NCI-H2081 treated with DMSO at 0.1 percent for 48 hours (cell line): ENCODE data around the gene ATAD3B.
"Not testable (repeated sequence)": the region's sequence is repeated elsewhere in the genome, so short reads cannot be mapped to it uniquely, and the experiment has no call there.

Source experiments
- DNase-seq: peaks from one replicate; lab custom pipeline; 2025; lab: John Stamatoyannopoulos, UW

The ATAD3B gene, protein sequence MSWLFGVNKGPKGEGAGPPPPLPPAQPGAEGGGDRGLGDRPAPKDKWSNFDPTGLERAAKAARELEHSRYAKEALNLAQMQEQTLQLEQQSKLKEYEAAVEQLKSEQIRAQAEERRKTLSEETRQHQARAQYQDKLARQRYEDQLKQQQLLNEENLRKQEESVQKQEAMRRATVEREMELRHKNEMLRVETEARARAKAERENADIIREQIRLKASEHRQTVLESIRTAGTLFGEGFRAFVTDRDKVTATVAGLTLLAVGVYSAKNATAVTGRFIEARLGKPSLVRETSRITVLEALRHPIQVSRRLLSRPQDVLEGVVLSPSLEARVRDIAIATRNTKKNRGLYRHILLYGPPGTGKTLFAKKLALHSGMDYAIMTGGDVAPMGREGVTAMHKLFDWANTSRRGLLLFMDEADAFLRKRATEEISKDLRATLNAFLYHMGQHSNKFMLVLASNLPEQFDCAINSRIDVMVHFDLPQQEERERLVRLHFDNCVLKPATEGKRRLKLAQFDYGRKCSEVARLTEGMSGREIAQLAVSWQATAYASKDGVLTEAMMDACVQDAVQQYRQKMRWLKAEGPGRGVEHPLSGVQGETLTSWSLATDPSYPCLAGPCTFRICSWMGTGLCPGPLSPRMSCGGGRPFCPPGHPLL

DNA sequence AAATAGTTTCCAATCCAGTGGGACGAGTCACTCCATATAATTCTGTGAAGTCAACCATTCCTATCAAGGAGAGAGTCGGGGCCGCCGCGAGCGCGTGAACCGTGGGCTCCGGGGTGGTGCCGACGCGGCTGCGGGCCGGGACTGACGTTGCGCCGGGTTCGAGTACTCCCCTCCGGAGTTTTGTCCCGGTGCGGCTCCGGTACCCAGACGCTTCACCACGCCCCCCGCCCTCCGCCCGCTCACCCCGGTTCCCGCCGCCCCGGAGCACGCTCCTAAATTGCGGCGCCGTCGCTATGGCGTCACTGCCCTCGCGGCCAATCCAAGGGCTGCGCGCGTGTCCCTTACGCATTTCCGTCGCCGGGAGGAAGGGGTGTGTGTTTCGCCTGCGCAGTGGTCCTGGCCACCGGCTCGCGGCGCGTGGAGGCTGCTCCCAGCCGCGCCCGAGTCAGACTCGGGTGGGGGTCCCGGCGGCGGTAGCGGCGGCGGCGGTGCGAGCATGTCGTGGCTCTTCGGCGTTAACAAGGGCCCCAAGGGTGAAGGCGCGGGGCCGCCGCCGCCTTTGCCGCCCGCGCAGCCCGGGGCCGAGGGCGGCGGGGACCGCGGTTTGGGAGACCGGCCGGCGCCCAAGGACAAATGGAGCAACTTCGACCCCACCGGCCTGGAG lies at the start of gene ATAD3B:
Gene ATAD3B (plus strand): TSS at position 377 of the 664 bp plus-strand sequence. CDS start 120 bp downstream, at position 497.
- DNase-seq = peak; percentile 13

DNA sequence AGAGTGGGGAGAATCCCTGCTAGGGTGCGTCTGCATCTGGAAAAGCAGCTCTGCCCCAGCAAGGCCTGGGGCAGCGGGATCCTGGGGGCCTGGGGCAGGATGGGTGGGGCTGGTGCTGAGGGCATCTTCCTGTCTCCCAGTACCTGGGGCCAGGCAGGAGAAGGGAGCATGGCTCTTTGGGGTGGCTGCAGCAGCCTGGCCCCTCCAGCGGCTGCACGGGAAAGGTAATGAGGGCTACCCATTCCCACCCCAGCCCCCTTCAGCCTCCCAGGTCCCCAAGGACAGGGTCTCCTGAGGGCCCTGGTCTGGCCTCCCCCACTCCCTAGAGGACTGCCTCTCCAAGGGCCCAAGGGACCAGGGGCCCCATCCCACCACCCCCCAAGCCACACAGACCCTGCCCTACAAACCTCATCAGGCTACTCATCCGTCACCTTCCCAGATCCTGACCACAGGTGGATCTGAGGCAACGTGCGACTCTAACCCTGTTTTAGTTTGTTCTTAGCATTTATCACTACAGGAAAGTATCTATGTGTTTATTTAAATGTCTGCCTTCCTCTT lies 49.6 kb upstream of the ATAD3B start:
- DNase-seq = no peak

DNA sequence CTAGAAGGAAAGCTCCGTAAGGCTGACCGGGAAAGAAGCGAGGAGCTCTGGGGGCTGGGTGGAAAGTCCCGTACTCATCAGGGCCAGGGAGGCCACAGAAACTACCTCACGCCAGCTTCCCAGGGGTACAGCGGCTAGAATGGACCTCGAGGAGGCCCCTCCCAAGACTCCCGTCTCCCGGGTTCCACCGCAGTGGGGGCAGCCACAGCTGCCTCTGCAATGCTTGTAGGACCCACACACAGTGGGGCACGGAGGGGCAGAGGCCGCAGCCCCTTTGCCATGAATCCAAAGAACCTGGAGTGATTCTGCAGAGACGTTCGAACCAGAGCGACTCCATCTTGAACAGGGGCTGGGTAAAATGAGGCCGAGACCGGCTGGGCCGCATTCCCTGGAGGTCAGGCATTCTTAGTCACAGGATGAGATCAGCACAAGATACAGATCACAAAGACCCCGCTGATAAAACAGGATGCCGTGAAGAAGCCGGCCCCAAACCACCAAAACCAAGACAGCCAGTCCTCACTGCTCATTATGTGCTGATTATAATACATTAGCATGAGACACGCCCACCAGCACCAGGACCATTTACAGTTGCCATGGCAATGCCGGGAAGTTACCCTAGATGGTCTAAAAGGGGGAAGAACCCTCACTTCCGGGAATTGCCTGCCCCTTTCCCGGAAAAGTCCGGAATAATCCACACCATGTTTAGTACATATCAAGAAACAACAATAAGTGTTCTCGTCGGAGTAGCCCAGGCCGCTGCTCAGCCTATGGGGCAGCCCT lies 48.9 kb upstream of the ATAD3B start:
- DNase-seq = no peak

DNA sequence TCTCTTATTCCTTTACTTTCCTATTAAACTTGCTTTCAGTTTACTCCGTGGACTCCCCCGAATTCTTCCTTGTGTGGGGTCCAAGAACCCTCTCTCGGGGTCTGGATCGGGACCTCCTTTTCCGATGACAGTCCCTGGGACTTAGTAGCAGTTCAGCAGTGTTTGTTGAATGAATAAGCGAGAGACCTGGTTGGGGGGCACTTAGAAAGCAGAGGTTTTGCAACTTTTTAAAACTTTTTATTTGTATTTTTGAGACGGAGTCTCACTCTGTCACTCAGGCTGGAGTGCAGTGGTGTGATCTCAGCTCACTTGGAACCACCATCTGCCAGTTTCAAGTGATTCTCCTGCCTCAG lies 48.3 kb upstream of the ATAD3B start:
- DNase-seq = no peak

DNA sequence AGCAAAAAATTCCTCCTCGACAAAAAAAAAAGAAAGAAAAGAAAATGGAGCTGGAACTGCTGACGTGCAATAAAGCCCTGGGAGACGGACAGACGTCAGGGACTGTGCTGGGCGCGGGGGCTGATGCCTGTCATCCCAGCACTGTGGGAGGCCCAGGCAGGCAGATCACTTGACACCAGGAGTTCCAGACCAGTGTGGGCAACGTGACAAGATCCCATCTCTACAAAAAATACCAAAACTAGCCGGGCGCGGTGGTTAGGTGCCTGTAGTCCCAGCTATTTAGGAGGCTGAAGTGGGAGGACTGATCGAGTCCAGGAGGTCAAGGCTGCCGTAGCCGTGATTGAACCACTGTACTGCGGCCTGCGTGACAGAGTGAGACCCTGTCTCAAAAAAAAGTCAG lies 46.9 kb upstream of the ATAD3B start:
- DNase-seq = no peak

DNA sequence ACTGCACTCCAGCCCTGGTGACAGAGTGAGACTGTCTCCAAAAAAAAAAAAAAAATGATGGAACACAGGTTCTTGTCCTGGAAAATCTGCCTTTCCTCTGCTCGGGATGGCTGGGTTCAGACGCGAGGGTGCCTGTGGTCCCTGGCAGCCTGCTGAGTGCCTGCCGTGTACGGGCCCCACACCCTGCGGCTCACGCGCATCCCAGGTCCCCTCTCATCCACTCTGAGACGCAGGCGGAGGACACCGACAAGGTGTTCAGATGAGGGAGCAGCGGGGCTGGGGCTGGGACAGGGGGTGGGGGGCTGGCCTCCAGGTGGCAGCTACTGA lies 46.2 kb upstream of the ATAD3B start:
- no peak for DNase-seq

DNA sequence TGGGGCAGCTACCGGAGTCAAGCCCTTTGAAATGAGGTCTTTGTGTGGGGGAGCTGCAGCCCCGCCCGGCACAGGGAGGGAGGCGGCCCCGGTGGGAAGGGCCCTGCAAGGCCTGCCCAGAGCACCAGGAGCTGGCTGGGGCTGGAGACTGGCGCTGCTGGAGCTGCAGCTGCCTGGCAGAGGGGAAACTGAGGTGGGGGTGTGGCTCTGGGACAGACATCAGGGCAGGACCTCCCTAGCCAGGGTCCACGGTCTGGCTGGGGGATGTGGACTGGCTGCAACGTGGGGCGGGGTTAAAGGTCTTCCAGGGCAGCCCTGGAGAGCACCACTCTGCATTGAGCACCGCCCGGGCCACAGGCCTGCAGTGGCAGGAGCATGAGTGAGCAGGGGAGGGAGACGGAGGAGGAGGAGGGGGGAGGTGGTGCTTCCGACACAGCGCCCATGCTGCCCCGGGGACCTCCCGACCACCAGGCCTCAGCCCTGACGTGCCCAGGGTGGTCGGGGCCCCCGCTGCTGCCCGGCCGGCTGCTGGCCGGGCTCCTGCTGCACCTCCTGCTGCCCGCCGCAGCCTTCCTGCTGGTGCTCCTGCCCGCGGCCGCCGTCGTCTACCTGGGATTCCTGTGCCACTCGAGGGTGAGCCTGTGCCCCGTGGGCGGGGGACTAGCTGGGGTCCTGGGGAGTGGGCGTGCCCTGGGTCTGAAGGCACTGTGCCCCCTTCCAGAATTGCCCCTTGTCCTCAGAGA lies 45.6 kb upstream of the ATAD3B start:
- no peak for DNase-seq

DNA sequence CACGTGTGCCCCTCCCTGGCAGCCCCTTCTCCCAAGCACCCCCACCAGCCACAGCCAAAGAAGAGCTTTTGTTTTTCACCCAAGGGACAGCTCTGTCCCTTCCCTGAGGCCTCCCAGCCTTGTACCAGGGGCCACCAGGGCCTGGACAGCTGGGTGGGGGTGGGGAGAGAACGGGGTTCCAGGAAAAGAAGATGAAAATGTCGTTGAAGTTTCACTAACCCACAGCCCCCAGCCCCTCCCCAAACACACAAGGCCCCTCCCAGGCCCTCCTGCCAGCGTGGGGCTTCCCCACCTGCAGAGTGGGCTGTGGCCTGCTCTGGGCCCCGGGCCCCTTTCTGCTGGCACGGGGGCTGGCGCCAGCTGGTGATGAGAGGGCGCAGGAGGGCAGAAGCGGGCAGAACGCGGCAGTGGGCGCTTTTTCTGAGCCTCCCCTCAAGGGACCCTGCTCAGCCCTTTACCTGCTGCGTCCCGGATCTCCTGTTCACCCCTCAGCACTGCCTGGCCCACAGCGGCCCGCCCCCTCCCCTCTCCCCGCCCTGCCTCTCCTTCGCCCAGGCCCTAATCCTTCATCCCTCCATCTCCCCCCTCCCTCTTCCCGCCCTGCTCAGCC lies 45.0 kb upstream of the ATAD3B start:
- no peak for DNase-seq

DNA sequence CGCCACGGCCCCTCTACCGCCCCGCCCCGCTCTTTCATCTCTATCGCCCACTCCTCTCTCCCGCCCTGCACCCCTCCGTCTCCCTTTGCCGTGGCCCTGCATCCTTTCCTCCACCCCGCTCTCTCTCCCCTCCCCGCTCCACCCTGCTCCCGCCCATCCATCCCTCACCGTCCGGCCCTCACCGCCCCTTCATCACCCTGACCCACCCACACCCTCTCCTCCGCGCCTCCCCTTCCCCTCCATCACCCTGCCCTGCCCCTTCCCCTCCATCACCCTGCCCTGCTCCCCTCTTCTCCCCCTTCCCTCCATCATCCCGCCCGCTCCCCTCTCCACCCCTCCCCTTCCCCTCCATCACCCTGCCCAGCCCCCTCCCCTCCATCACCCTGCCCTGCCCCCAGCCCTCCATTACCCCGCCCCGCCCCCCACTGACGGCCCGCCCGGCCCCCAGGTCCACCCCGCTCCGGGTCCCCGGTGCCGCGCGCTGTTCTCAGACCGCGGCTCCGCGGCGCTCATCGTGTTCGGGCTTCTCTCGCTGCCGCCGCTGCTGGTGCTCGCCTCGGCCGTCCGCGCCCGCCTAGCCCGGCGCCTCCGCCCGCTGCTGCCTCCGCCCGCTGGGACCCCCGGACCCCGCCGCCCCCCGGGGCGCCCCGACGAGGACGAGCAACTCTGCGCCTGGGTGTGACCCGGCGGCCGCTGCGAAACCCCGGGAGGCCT lies 44.3 kb upstream of the ATAD3B start:
- DNase-seq = no peak

DNA sequence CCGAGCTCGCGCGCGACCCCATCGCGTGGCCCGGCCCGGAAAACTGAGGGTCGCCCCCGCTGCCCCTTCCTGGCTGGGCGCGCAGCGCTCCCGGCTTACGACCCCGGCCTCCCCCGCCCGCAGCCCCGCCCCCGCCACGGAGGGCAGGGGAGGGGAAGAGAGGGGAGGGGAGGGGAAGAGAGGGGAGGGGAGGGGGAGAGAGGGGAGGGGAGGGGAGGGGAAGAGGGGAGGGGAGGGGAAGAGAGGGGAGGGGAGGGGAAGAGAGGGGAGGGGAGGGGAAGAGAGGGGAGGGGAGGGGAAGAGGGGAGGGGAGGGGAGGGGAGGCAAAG lies 43.8 kb upstream of the ATAD3B start:
- no peak for DNase-seq

DNA sequence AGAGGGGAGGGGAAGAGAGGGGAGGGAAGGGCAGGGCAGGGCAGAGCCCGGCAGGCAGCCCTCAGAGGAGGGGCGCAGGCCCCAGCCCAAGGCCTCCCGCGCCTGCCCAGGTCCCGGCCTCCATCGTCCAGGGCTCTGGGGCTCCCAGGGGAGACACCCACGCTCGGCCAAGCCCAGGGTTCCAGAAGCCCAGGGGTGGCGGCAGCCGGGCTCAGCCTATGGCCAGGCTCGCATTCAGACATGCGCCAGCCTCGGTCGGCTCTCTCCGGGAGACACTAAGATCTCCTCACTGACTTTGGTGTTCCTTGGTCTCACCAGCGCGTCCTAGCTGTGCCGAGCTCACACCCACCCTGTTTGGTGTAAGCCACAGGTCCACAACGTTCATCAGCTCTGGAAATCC lies 43.4 kb upstream of the ATAD3B start:
- DNase-seq = no peak

DNA sequence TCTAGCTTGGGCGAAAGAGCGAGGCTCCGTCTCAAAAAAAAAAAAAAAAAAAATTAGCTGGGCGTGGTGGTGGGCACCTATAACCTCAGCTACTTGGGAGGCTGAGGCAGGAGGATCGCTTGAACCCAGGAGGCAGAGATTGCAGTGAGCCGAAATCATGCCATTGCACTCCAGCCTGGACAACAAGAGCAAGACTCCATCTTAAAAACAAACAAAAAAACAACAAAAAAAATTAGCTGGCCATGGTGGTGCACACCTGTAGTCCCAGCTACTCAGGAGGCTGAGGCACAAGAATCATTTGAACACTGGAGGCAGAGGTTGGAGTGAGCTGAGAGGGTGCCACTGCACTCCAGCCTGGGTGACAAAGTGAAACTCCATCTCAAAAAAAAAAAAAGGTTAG lies 42.6 kb upstream of the ATAD3B start:
- DNase-seq = not testable (repeated sequence)

DNA sequence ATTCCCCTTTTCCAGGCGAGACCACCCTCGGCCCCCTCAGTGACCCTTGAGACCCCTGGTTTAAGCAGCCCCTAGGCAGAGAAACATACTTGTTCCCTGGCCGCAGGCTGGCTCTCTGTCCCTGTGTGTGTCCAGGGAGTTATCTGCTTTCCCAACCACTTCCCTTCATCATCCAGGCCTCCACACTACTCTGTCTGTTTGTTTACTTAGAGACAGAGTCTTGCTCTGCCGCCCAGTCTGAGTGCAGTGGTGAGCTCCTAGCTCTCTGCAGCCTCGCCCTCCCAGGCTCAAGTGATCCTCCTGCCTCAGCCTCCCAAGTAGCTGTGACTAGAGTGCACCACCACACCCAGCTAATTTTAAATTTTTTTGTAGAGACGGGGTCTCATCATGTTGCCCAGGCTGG lies 41.9 kb upstream of the ATAD3B start:
- DNase-seq = no peak

DNA sequence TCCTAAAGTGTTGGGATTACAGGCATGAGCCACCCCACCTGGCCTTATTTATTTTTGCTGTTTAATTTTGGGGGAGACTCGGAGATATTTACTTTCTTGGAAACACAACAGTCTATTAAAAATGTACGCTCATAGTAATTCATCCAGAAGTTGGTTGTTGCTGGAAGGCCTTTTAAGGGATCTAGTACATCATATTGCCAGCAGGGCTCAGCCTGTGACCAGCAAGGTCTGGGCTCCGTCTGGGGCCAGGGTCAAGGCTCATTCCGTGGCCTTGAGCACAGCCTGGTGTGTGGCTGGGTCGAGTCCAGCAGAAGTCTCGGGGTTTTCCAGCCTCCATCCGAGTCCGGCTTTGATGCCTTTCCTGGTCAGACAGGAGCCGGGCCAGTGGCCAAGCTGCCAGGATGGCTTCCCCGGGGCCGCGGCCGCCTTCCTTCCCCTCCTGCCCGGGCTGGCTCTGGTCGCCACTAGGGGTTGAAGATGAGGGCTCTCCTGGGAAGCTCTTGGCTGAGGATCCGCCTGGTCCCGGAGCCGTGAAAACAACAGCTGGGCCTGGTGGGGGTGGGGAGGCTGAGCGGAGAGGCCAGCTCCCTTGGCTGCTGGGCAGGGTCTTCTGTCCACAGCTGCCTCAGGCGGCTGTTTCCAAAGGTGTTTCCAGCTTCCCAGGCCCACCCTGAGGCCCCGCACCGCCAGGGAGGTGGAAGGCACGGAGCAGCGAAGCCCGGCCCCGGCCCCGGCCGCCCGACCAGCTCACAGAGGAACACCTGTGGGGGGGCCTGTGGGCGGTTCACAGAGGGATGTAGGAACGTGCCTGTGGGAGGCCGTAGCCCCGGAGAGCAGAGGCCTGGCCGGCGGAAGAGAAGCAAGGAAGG lies 41.2 kb upstream of the ATAD3B start:
- DNase-seq = no peak

DNA sequence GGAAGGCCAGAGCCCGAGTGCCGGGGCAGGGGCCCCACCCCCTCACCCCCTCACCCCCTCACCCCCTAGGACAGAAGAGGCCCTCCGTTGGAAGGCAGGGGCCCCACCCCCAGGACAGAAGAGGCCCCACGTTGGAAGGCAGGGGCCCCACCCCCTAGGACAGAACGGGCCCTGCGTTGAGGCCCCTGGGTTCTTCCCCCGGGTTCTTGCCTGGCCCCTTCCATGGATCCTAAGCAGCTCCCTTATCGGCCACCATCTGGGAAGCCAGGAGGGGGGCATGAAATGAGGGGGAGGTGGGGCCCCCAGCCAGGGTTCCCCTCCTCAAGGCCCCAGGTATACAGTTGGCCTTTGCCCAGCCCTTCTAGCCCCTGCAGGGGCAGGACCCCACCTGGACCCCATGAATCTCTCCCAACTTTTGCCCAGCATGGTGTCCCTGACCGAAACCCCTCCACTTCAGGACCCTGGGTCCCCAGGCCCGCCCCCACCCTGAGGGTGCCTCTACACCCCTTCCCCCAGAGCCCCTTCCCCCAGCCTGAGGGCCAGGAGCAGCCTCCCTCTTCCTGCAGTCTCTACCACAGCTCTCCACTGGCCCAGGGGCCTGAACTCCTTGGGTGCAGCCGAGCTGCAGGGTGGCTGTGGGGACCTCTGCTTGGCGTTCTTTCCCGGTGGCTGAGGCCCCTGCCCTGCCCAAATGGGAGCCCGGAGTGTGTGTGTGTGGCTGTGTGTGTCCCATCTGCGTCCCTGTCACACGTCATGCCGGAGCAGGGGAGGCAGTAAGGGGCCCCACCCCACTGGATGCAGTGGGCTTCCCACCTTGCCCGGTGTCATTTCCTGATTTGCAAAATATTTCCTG lies 40.3 kb upstream of the ATAD3B start:
- no peak for DNase-seq

DNA sequence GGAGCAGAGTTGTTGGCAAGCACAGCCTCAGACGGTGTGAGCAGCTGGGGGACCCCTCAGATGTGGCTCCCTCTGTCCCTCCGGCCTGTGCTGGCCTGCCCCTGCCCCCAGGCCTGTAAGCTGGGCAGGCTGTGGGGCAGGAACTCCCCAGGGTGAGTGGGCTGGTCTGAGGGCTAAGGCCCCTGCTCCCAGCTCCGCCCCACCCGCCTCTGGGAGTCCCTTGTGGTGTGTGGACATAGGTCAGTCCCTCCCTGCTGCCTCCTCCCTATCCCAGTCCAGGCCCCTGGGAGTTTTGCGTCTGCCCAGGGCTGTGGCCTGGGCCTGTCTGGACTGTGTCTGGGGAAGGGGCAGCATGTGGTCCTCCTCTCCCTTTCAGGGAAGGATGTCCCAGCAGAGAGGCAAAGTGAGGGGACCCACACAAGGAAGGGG lies 39.7 kb upstream of the ATAD3B start:
- DNase-seq = no peak

DNA sequence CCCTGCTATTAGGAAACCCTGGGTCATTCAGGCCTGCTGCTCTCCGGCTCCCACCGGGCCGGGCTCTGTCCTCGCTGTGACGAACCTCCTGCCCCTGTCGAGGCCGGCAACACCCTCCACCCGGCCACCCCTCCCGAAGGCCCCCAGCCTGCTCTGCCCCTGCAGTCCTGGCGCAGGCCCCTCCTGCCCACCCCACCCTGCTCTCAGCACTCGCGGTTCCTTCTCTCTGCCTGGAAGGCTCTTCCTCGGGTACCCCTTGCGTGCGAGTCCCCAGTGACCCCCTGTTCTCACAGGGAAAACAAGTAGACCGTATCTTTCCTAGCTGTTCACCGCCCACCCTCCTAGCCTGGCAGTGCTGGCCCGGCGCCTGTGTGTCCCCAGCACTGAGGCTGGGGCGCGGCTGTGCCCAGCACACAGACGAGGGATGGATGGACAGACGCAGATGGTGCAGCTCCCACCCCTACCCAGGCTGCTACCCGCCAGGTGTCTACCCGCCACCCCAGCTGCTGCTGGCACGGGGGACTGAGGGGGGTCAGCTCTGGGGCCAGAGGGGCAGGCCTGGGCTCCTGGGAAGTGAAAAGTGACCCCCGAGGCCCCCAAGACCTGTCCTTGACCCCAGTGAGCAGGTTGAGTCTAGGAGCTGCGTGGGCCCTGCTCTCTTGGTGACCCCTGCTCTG lies 39.2 kb upstream of the ATAD3B start:
- no peak for DNase-seq
